Testis (tissue), 2 donors: Measurements from ENCODE around the gene HMCN2.

Experiments used
- CTCF ChIP-seq, 3 experiments: fragments of 450-650 bp in 2 of 3; fragments of 200-600 bp in 1 of 3; sonication (generic) in 1 of 3; IDR thresholded peaks; one replicate each; pipeline ENCODE4 v1.5.1; 2016 to 2019; ENCODE audit warnings: antibody characterized with exemption in 3 of 3, mild to moderate bottlenecking in 2 of 3, moderate library complexity in 1 of 3
- POLR2A ChIP-seq: fragments of 450-650 bp; IDR thresholded peaks from one replicate; pipeline ENCODE4 v1.6.1; 2017; ENCODE audit warnings: antibody characterized with exemption, mild to moderate bottlenecking, moderate library complexity

- TF ChIP-seq CTCF (IDR thresholded peaks at IDR 0.05) = no peak
- TF ChIP-seq POLR2A = no peak
Measured at GRCh38 chr9:130426467-130426773, 160.9 kb downstream of the HMCN2 start.
